K562 (cell line): ENCODE results near the gene PALLD.

Source experiments
- CHD1 ChIP-seq: fragments of 200-600 bp; sonication (generic); IDR thresholded peaks from one replicate; pipeline ENCODE4 v1.6.1; 2012; ENCODE audit warnings: mild to moderate bottlenecking, moderate library complexity, low read length, inconsistent platforms
- CREBBP ChIP-seq: IDR thresholded peaks from one replicate; pipeline ENCODE4 v1.6.1; 2012; ENCODE audit warnings: low read depth, mild to moderate bottlenecking, control low read depth, inconsistent platforms, low read length
- ELF2 ChIP-seq: fragments of 250-450 bp; sonication (Bioruptor Pico); IDR thresholded peaks from 2 replicates; pipeline ENCODE4 v1.5.0; 2021; ENCODE audit warnings: mild to moderate bottlenecking
- KAT8 ChIP-seq: fragments of 450-650 bp; IDR thresholded peaks from 2 replicates; pipeline ENCODE4 v1.6.1; 2016; ENCODE audit warnings: low read depth, mild to moderate bottlenecking
- KDM4B ChIP-seq, 2 experiments: fragments of 450-650 bp in 1 of 2; sonication (generic) in 1 of 2; IDR thresholded peaks; 2 replicates each; pipeline ENCODE4 v1.6.1; 2016 to 2017; ENCODE audit warnings: borderline replicate concordance in 2 of 2, antibody characterized with exemption in 1 of 2, low read depth in 1 of 2, mild to moderate bottlenecking in 1 of 2
- POLR2AphosphoS2 ChIP-seq: IDR thresholded peaks from 2 replicates; pipeline ENCODE4 v1.6.1; 2012; ENCODE audit warnings: low read length, improper control_type of control experiment
- SIN3A ChIP-seq, 2 experiments: fragments of 150-350 bp in 1 of 2; IDR thresholded peaks; 2 replicates each; pipeline ENCODE4 v1.6.1; 2011 to 2016; ENCODE audit warnings: borderline replicate concordance in 2 of 2, low read depth in 2 of 2, low read length in 2 of 2, mild to moderate bottlenecking in 2 of 2, moderate library complexity in 2 of 2; ENCODE audit not compliant: control insufficient read depth in 1 of 2
- SMARCC2 ChIP-seq: fragments of 450-650 bp; IDR thresholded peaks from 2 replicates; pipeline ENCODE4 v1.6.1; 2017; ENCODE audit warnings: antibody characterized with exemption, moderate library complexity, mild to moderate bottlenecking, low read depth
- STAT5A ChIP-seq: IDR thresholded peaks from 2 replicates; pipeline ENCODE4 v1.6.1; 2012; ENCODE audit warnings: low read length, inconsistent platforms, borderline replicate concordance
- TAF9B ChIP-seq: fragments of 450-650 bp; IDR thresholded peaks from 2 replicates; pipeline ENCODE4 v1.6.1; 2018; ENCODE audit warnings: mild to moderate bottlenecking; ENCODE audit not compliant: partially characterized antibody
- ZFP1 ChIP-seq: fragments of 450-650 bp; formaldehyde crosslinking; IDR thresholded peaks from 2 replicates; pipeline ENCODE4 v1.4.0; 2020; ENCODE audit warnings: mild to moderate bottlenecking, mixed read lengths
- TF ChIP-seq, protein P1 (sequence below): IDR thresholded peaks from 2 replicates; pipeline ENCODE4 v1.6.1; 2016; ENCODE audit warnings: missing genetic modification characterization, missing compliant biosample characterization
- TF ChIP-seq, protein P2 (sequence below): sonication (generic); formaldehyde crosslinking; IDR thresholded peaks from 2 replicates; pipeline ENCODE4 v1.8.1; 2023; ENCODE audit warnings: mild to moderate bottlenecking, missing genetic modification reagents

DNA sequence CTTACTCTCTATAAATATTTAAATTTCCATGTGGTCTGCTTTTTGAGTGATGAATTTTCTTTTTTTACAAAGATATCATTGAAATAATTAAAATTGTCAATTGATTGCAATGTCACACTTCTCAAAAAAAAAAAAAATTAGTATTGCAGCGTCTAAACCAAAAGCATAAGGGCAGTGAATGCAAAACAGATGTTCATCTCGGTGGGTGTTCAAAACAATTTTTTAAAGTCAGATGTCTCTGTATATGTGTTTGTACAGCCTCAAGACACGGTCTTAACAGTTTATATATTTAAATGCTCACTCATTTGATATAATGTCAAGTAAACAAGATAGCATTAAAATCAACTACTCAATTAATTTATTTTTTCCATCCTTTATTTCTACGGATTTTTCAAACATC is 52.3 kb downstream of the PALLD start:
- TF ChIP-seq TAF9B (no peak), ELF2 (CRISPR knock-in tag) (no peak), SMARCC2 (no peak), CHD1 (no peak), STAT5A (no peak), POLR2AphosphoS2 (no peak), KAT8 (no peak), CREBBP (no peak), KDM4B (IDR thresholded peaks at IDR 0.05; ENCODE audit: borderline replicate concordance in 2 of 2, low read depth in 1 of 2) (no peak), ZFP1 (no peak), SIN3A (IDR thresholded peaks at IDR 0.05; ENCODE audit: borderline replicate concordance in 2 of 2, control insufficient read depth in 1 of 2, low read depth in 2 of 2, low read length in 2 of 2) (no peak)
- TF ChIP-seq, protein P1, sequence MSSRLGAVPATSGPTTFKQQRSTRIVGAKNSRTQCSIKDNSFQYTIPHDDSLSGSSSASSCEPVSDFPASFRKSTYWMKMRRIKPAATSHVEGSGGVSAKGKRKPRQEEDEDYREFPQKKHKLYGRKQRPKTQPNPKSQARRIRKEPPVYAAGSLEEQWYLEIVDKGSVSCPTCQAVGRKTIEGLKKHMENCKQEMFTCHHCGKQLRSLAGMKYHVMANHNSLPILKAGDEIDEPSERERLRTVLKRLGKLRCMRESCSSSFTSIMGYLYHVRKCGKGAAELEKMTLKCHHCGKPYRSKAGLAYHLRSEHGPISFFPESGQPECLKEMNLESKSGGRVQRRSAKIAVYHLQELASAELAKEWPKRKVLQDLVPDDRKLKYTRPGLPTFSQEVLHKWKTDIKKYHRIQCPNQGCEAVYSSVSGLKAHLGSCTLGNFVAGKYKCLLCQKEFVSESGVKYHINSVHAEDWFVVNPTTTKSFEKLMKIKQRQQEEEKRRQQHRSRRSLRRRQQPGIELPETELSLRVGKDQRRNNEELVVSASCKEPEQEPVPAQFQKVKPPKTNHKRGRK (tag): no peak
- TF ChIP-seq, protein P2, sequence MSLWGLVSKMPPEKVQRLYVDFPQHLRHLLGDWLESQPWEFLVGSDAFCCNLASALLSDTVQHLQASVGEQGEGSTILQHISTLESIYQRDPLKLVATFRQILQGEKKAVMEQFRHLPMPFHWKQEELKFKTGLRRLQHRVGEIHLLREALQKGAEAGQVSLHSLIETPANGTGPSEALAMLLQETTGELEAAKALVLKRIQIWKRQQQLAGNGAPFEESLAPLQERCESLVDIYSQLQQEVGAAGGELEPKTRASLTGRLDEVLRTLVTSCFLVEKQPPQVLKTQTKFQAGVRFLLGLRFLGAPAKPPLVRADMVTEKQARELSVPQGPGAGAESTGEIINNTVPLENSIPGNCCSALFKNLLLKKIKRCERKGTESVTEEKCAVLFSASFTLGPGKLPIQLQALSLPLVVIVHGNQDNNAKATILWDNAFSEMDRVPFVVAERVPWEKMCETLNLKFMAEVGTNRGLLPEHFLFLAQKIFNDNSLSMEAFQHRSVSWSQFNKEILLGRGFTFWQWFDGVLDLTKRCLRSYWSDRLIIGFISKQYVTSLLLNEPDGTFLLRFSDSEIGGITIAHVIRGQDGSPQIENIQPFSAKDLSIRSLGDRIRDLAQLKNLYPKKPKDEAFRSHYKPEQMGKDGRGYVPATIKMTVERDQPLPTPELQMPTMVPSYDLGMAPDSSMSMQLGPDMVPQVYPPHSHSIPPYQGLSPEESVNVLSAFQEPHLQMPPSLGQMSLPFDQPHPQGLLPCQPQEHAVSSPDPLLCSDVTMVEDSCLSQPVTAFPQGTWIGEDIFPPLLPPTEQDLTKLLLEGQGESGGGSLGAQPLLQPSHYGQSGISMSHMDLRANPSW (CRISPR knock-in tag): no peak
